Measurements from ENCODE around the gene UBXN10.

UBXN10 gene, protein sequence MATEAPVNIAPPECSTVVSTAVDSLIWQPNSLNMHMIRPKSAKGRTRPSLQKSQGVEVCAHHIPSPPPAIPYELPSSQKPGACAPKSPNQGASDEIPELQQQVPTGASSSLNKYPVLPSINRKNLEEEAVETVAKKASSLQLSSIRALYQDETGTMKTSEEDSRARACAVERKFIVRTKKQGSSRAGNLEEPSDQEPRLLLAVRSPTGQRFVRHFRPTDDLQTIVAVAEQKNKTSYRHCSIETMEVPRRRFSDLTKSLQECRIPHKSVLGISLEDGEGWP

DNA sequence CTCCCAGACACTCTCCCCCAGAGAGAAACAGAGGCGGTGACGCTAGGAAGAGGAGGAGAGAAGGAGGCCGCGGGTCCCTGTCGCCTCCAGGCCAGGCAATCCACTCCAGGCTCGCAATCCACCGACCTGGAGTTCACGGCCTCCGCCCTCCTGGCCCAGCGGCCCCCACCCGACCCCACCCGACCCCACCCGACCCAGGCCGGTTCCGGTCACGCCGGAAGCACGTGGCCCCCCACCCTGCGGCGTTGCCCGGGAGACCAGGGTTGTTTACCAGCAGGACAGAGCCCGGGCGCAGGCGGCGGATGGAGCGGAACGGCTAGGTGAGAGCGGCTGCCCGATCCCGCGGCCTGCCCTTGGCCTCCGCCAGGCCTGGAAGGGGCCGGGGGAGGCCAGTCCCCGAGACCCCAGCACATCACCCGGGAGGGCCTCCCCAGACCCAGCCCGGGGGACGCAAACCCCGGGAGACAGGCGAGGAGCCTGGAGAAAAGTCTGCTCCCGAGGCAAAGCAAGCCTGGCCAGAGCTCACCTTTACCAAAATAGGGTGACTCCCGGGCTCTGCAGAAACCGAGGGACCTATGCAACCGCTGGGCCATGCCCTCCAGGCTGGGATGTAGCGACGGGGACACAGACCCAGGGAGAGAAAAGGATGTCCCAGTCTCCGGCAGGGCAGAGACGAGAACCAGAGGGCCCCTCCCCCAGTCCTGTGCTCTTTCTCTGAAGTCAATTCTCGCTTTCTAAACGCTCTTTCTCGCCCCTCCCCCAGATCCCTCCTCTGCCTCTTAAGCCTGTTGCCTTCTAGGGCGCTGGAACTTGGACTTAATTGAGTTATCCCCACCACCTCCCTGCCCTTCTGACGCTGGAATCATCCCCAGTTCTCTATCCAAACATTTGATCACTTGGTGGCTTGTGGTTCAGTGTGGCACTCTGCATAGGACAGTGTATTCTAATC lies at the start of gene UBXN10, which contains the start of gene PLA2G2C:
UBXN10 (plus strand) TSS at position 263 of the 949 bp plus-strand sequence. CDS start 4,466 bp downstream, outside the sequence.
PLA2G2C (minus strand) TSS at position 685 of the 949 bp plus-strand sequence. CDS start 9,155 bp downstream, outside the sequence.
- Histone ChIP-seq H3K4me2 (ENCODE audit: low read depth, low read length) (no peak within 1 kb of the TSS), H3K4me3 (ENCODE audit: low read length) (no peak within 1 kb of the TSS), H3K79me2 (ENCODE audit: low read length) (no peaks in the 10 kb centered on the region), H3K4me1 (ENCODE audit: low read length) (no peaks in the 10 kb centered on the region), H3K9me3 (replicated peaks; ENCODE audit: insufficient read depth, low read length) (no peaks in the 10 kb centered on the region), H4K20me1 (ENCODE audit: insufficient read depth, low read length) (no peaks in the 10 kb centered on the region), H3K9ac (ENCODE audit: low read length) (no peak within 1 kb of the TSS), H3K27ac (ENCODE audit: low read length) (no peak within 1 kb of the TSS), H3F3A (ENCODE audit: insufficient read depth, low read length) (no peaks in the 10 kb centered on the region), H2AFZ (ENCODE audit: low read length) (no peak within 1 kb of the TSS), H3K36me3 (replicated peaks; ENCODE audit: insufficient read depth, low read length) (no peaks in the 10 kb centered on the region), H3K9me2 (replicated peaks; ENCODE audit: insufficient read depth, low read length) (no peaks in the 10 kb centered on the region), H3K27me3 (replicated peaks; ENCODE audit: insufficient read depth, low read length) (peaks cover 96% of the 10 kb centered on the region)
- DNase-seq, result no peak
- no peak for TF ChIP-seq EZH2phosphoT487 (IDR thresholded peaks at IDR 0.05; ENCODE audit: low read length)

DNA sequence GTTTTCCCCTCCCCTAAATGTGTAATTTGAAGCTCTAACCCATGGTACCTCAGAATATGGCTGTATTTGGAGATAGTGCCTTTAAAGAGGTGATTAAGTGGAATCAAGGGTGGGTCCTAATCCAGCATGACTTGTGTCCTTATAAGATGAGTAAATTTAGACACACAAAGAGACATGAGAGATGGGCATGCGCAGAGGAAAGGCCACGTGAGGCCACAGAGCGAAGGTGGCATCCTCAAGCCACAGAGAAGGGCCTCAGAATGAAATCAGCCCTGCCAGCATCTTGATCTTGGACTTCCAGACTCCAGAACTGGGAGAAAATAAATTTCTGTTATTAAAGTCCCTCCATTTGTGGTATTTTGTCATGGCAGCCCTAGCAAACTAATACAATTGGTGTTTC lies 49.6 kb upstream of the UBXN10 start:
- DNase-seq, result no peak
- H3K4me3 ChIP-seq (ENCODE audit: low read length), result no peak overlapping the region
- H4K20me1 ChIP-seq (ENCODE audit: insufficient read depth, low read length), result no peaks in the 10 kb centered on the region
- H3K9ac ChIP-seq (ENCODE audit: low read length), result no peak overlapping the region
- H3K79me2 ChIP-seq (ENCODE audit: low read length), result no peaks in the 10 kb centered on the region
- no peaks in the 10 kb centered on the region for H3F3A ChIP-seq (ENCODE audit: insufficient read depth, low read length)
- H3K27me3 ChIP-seq (replicated peaks; ENCODE audit: insufficient read depth, low read length), result peaks cover 21% of the 10 kb centered on the region; the same call in 1 of the 2 replicates
- no peaks in the 10 kb centered on the region for H3K36me3 ChIP-seq (replicated peaks; ENCODE audit: insufficient read depth, low read length)
- TF ChIP-seq, protein P1, sequence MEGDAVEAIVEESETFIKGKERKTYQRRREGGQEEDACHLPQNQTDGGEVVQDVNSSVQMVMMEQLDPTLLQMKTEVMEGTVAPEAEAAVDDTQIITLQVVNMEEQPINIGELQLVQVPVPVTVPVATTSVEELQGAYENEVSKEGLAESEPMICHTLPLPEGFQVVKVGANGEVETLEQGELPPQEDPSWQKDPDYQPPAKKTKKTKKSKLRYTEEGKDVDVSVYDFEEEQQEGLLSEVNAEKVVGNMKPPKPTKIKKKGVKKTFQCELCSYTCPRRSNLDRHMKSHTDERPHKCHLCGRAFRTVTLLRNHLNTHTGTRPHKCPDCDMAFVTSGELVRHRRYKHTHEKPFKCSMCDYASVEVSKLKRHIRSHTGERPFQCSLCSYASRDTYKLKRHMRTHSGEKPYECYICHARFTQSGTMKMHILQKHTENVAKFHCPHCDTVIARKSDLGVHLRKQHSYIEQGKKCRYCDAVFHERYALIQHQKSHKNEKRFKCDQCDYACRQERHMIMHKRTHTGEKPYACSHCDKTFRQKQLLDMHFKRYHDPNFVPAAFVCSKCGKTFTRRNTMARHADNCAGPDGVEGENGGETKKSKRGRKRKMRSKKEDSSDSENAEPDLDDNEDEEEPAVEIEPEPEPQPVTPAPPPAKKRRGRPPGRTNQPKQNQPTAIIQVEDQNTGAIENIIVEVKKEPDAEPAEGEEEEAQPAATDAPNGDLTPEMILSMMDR (IDR thresholded peaks at IDR 0.05; ENCODE audit: low read length), result no peak
- no peak for TF ChIP-seq EZH2phosphoT487 (IDR thresholded peaks at IDR 0.05; ENCODE audit: low read length)
- no peak for TF ChIP-seq EZH2 (optimal IDR thresholded peaks at IDR 0.05; ENCODE audit: low read depth, low read length)
- H3K9me2 ChIP-seq (replicated peaks; ENCODE audit: insufficient read depth, low read length), result no peaks in the 10 kb centered on the region
- no peaks in the 10 kb centered on the region for H3K4me1 ChIP-seq (ENCODE audit: low read length)
- H3K9me3 ChIP-seq (replicated peaks; ENCODE audit: insufficient read depth, low read length), result no peaks in the 10 kb centered on the region
- no peak overlapping the region for H3K27ac ChIP-seq (ENCODE audit: low read length)
- no peak overlapping the region for H2AFZ ChIP-seq (ENCODE audit: low read length)
- no peak overlapping the region for H3K4me2 ChIP-seq (ENCODE audit: low read depth, low read length)

DNA sequence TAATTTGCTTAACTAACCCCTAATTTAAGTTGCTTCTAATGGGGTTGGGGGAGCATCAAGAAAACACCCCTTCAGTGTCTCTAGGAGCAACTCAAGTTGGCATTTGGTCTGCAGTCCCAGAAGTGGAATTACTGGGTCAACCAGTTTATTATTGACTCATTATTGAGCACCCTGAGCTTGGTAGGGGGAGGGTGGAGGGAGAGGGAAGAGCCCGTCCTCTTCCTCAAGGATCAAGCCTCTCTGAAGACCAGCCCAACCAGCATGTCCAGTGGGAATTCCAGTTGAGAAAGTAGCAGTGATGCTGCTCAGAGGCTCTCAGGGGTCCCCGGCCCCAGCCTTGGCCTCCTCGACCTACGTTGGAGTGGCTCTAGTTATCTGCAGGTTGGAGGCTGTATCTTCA lies 48.8 kb upstream of the UBXN10 start:
- Histone ChIP-seq H3K4me3 (ENCODE audit: low read length) (no peak overlapping the region), H3K9me3 (replicated peaks; ENCODE audit: insufficient read depth, low read length) (no peaks in the 10 kb centered on the region), H3K36me3 (replicated peaks; ENCODE audit: insufficient read depth, low read length) (no peaks in the 10 kb centered on the region), H3K4me1 (ENCODE audit: low read length) (no peaks in the 10 kb centered on the region), H3K9me2 (replicated peaks; ENCODE audit: insufficient read depth, low read length) (no peaks in the 10 kb centered on the region), H3K9ac (ENCODE audit: low read length) (no peak overlapping the region), H3K27ac (ENCODE audit: low read length) (no peak overlapping the region), H2AFZ (ENCODE audit: low read length) (no peak overlapping the region), H4K20me1 (ENCODE audit: insufficient read depth, low read length) (no peaks in the 10 kb centered on the region), H3K4me2 (ENCODE audit: low read depth, low read length) (no peak overlapping the region), H3K79me2 (ENCODE audit: low read length) (no peaks in the 10 kb centered on the region), H3F3A (ENCODE audit: insufficient read depth, low read length) (no peaks in the 10 kb centered on the region), H3K27me3 (replicated peaks; ENCODE audit: insufficient read depth, low read length) (peaks cover 21% of the 10 kb centered on the region; the same call in 1 of the 2 replicates)
- DNase-seq, result no peak
- TF ChIP-seq EZH2 (optimal IDR thresholded peaks at IDR 0.05; ENCODE audit: low read depth, low read length) (no peak), EZH2phosphoT487 (IDR thresholded peaks at IDR 0.05; ENCODE audit: low read length) (no peak)
- TF ChIP-seq, protein P1 (IDR thresholded peaks at IDR 0.05; ENCODE audit: low read length), result no peak

Measured in MM.1S (cell line).